Measurements from ENCODE around the gene PGA3.

- TF ChIP-seq, protein P1, sequence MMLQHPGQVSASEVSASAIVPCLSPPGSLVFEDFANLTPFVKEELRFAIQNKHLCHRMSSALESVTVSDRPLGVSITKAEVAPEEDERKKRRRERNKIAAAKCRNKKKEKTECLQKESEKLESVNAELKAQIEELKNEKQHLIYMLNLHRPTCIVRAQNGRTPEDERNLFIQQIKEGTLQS (IDR thresholded peaks at IDR 0.05) = no peak
- TF ChIP-seq CTCF (IDR thresholded peaks at IDR 0.05 in 2 of 3, conservative IDR thresholded peaks at IDR 0.05 in 1 of 3; ENCODE audit: borderline replicate concordance in 1 of 3, insufficient read depth in 1 of 3, low read depth in 2 of 3, low read length in 2 of 3) = no peak
- no peak; the same call in 1 of the 2 replicates for TF ChIP-seq ELF1 (IDR thresholded peaks at IDR 0.05; ENCODE audit: borderline replicate concordance, low read depth)
- peak; percentile 38; the same call in 1 of the 2 replicates for TF ChIP-seq MAX (IDR thresholded peaks at IDR 0.05)
- no peak for TF ChIP-seq TCF7L2 (IDR thresholded peaks at IDR 0.05; ENCODE audit: borderline replicate concordance, extremely low read depth, insufficient read depth, insufficient read length)
These were observed 41.0 kb upstream of the PGA3 start for GRCh38 chr11:61162092-61162941.
